ENCODE data around the gene OCRL.
A peak's percentile ranks its signal among the peaks of the same experiment; 100 is the strongest.

Gene OCRL

GRCh38 chrX:129636175-129636681 is 96.2 kb downstream of the OCRL start:
- DNase-seq (ENCODE audit: low read depth): no peak

DNA sequence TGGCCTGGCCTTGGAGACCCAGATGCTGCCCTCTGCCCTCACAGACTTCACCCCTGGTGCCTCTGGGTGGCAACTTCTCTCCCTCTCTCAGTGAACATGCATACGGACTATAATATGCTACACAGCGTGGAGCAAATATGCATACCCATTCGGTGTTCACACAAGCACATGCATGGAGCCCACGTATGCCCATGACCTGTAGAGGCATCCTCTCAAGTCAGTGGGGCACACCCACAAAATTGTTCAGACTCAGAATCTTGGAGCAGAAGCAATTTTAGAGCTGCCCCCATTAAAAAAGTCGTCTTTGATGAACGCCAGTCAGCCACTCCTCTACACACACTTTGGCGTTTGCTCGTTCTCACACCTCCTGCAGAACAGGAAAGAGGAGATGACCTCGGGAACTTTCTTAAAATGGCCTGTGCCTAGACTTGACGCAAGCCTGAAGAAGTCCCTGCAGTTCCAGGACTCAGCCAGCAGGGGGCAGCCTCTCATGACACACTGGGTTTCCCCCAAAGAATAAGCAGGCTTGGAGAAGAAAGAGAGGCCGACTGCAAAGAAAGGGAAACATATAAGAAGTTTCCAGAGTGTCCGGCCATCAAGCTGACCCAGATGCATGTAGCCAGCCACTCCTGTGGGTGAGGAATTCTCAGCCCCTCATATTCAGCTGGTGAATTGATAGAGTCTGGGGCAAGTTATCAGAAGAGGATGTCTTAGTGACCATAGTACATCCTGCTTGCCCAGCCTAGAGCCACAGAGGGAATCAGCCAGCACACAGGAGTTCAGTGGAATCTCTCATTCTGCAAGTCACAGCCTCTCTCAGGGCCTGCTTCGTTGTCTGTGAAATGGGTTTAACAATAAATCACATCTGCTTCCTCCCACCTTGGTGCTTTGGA is 97.4 kb downstream of the OCRL start:
- peak; percentile 60 for DNase-seq (ENCODE audit: low read depth)

GRCh38 chrX:129638917-129639316 is 98.9 kb downstream of the OCRL start:
- no peak for DNase-seq (ENCODE audit: low read depth)

DNA sequence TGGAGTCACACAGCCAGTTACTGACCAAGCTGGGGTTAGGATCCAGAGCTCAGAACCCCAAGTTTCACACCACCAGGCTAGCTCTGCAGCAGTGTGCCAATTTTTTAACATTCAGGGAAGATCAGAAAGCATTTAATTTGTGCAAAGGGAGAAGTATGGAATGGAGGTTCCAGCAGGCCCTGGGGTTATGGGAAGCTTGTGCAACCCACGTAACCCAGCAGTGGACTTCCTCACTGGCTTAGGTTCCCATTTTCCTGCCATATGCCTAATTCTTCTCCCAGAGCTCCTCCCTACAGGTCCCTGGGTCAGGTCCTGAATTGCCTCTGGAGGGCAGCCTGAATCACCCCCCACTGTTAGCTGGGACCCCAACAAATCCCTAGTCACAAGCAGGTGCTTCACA is 100.7 kb downstream of the OCRL start:
- DNase-seq (ENCODE audit: low read depth): no peak

DNA sequence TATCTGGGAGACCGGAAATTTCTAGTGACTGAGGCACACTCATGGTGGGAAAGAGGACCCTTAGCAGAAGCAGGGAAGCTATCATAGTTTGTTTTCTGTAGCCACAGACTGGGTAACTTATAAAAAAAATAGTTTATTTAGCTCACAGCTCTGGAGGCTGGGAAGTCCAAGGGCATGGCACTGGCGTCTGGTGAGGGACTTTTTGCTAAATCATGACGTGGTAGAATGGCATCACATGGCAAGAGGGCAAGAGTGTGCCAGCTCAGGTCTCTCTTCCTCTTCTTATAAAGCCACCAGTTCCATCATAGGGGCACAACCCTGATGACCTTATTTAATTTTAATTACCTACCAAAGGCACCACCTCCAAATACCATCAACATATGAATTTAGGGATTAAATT is 101.4 kb downstream of the OCRL start:
- no peak for DNase-seq (ENCODE audit: low read depth)

- no peak for DNase-seq (ENCODE audit: low read depth)
Observed at GRCh38 chrX:129641941-129642340, 101.9 kb downstream of the OCRL start.
